Vagina (tissue), 2 donors: ENCODE measurements around the gene LTBP2.

Experiments used
- POLR2A ChIP-seq, 2 donors: fragments of 450-650 bp; IDR thresholded peaks; one replicate each; pipeline ENCODE4 v1.6.1; 2017; ENCODE audit warnings: antibody characterized with exemption in 2 of 2, mild to moderate bottlenecking in 2 of 2, moderate library complexity in 2 of 2
- TF ChIP-seq, protein P1 (sequence below), 3 experiments: fragments of 450-650 bp in 2 of 3; fragments of 200-600 bp in 1 of 3; sonication (generic) in 1 of 3; IDR thresholded peaks; one replicate each; pipeline ENCODE4 v1.5.1; 2017 to 2019; ENCODE audit warnings: antibody characterized with exemption in 3 of 3, mild to moderate bottlenecking in 2 of 3, moderate library complexity in 2 of 3

DNA sequence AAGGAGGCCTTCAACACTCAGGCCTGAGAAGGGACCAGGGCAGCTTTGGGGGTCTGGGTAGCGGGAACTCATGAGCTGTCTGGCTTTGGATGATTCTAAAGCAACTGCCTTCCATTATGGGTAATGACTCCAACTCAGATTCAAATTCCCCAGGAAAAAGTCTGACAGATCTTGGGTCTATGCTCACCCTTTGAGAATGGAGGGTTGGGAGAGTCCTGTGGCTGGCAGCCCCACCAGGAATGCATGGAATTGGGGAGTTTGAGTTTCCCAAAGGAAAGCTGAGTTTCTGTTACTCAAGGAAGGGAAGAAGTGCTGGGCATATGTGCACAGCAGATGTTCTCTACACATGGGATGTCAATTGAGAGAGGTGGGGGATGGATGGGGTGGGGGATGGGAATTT, 22.4 kb upstream of the LTBP2 start:
- TF ChIP-seq POLR2A (IDR thresholded peaks at IDR 0.05) = no peak
- TF ChIP-seq, protein P1, sequence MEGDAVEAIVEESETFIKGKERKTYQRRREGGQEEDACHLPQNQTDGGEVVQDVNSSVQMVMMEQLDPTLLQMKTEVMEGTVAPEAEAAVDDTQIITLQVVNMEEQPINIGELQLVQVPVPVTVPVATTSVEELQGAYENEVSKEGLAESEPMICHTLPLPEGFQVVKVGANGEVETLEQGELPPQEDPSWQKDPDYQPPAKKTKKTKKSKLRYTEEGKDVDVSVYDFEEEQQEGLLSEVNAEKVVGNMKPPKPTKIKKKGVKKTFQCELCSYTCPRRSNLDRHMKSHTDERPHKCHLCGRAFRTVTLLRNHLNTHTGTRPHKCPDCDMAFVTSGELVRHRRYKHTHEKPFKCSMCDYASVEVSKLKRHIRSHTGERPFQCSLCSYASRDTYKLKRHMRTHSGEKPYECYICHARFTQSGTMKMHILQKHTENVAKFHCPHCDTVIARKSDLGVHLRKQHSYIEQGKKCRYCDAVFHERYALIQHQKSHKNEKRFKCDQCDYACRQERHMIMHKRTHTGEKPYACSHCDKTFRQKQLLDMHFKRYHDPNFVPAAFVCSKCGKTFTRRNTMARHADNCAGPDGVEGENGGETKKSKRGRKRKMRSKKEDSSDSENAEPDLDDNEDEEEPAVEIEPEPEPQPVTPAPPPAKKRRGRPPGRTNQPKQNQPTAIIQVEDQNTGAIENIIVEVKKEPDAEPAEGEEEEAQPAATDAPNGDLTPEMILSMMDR (IDR thresholded peaks at IDR 0.05) = no peak
